GM18909 (cell line): ENCODE measurements around the gene DHRS7B.
"Not testable (repeated sequence)": the region's sequence is repeated elsewhere in the genome, so short reads cannot be mapped to it uniquely, and the experiment has no call there.

Source experiments
- ATAC-seq: cut with Tn5 transposase; IDR thresholded peaks from one replicate; pipeline ENCODE4 v1.9.1; 2021; ENCODE audit warnings: mild to moderate bottlenecking; ENCODE audit not compliant: unreplicated experiment, poor library complexity

Gene DHRS7B

DNA sequence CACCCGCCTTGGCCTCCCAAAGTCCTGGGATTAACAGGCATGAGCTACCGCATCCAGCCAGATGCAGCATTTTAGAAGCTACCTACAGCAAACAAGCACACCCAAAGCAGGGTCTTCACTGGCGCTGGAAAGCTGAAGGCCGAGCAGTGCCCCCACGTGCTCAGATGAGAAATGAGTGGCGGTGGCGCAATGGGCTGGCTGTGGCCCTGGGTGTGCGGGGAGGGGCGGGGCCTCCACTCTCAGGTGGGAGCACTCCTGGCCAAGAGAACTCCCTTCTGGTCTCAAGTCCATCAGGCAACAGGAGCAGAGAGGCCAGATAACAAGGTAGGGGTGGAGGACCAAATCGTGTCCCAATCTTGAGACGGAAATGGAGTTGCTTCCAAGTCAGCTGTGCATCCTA lies 75.1 kb downstream of the DHRS7B start:
- no peak for ATAC-seq

DNA sequence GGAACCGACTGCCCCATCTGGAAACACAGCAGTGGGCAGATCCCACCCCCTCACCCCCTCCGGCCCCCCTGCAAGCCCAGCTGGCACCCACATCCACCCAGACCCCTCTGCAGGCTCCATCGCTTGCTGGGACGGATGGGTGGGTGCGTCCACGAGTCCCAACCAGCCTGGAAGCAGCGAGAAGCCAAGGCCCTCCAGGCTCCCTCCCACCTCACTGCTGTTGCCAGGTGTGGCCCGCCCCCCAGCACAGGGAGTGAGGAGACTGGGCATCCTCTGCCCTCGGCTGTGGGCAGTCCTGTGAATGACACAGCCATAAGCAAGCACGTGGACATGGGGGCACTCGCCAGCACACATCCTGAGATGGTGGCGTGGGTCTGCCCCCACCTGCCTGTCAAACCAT lies 75.7 kb downstream of the DHRS7B start:
- no peak for ATAC-seq

DNA sequence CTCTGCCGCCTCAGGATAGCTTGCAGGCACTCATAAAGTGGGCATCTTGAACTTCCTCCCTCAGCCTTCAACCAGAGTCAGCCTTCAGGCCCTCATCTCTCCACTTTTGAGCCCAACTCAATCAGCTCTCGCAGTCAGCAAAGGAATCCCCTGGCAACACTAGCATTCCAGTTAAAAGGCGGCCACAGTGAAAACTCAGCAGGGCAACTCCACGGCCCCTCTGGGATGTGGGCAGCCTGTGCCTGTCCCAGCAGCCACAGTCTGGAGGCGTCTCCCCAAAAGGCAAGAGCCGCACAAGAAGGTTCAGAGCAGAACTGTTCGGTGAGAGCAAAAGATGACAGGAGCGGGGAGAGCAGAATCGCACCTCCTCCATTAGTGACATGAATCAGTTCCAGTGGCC lies 78.2 kb downstream of the DHRS7B start:
- no peak for ATAC-seq

DNA sequence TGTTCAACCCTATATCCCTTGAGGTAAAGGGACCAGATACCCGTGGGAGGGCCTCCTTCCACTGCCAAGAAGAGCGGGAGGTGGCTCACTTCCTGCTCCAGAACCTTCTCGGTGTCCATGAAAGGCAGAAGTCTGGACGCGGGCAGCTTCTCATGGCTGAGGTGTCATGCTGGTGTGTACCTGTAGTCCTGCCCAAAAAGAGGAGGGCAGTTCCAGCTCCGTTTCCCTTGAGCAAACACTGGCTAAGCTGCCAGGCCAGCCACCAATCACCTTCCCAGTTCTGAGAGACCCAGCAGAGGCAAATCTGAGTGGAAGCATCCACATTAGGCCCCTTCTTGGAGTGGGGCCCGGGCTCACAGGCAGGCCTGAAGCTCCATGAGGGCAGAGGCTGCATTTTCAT lies 81.6 kb downstream of the DHRS7B start:
- no peak for ATAC-seq

DNA sequence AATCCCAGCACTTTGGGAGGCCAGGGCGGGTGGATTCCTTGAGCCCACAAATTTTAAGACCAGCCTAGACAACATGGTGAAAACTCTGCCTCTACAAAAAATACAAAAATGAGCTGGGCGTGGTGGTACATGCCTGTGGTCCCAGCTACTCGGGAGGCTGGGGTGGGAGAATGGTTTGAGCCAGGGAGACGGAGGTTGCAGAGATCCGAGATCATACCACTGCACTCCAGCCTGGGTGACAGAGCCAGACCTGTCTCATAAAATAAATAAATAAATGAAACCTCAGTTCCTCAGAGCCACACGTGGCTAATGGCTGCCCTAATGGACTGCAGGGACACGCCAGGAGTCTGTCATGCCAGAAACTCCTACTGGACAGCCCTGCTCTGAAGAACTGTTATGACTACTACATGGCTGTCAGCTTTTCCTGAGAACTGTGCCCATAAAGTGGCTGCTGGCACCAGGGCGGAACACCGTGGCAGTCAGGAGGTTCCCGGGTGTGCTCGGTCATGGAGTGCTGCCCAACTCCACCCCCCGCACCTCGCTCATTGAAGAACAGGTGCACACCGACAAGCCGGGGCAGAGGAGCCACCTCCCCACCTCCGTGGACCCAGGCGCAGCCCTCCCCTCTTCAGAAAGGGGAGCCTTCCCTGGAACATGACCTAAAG lies 82.9 kb downstream of the DHRS7B start:
- ATAC-seq, result no peak

DNA sequence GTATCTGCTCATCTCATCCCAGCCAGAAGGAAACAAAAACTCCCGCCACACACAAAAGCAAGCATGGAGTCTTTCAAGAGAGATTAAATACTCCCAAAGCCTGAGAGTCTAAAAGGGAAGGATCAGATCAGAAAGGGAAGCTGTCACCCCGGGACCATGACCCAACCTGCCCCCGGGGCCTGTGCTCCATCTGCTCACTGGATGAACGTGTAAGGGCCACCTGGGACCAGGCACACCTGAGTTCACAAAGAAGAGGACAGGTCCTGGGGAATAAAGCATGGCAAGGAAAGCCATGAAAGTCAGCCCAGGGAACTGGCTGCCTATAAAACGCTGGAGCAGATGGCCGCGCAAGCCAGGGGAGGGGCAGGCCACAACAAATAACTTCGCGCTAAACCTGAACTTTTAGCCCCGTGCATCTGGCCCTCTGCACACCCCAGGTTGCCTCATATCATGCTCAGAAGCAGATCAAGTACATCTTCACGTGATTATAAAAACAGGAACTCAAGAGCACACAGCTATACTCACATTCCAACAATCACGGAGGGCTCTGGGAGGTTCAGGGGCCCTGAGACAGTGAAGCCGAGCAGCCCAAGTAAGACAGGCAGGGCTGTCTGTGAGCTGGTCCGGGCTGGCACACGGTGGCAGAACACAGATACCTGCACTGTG lies 83.8 kb downstream of the DHRS7B start:
- ATAC-seq, result no peak

DNA sequence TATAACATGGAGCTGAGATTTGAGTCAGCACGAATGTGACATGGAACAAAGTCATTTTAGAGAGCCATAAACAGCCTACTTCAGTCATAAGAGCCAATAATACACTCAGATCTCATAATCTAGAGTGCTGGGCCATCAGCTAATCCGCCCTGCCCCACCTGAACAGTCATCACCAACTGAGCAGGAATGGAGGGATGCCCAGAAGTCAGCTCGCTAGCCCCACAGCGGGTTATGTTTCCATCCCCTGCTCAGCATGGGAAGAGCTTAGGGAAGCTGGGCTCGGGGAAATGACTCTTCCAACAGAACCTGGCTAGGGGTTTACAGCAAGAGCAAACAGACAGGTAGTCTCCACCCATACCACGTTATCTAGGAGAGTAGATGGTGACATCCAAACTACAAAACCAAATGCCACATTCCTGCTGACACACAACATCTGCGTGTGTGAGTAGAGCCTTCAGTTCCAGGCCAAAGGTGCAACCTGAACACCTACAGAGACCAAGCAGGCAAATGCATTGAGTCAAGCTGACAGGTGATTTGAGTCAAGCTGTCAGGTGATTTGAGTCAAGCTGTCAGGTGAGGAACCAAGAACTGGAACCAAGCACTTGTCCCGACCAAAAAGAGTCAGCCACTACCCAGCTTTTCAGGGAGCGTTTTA lies 85.2 kb downstream of the DHRS7B start:
- no peak for ATAC-seq

DNA sequence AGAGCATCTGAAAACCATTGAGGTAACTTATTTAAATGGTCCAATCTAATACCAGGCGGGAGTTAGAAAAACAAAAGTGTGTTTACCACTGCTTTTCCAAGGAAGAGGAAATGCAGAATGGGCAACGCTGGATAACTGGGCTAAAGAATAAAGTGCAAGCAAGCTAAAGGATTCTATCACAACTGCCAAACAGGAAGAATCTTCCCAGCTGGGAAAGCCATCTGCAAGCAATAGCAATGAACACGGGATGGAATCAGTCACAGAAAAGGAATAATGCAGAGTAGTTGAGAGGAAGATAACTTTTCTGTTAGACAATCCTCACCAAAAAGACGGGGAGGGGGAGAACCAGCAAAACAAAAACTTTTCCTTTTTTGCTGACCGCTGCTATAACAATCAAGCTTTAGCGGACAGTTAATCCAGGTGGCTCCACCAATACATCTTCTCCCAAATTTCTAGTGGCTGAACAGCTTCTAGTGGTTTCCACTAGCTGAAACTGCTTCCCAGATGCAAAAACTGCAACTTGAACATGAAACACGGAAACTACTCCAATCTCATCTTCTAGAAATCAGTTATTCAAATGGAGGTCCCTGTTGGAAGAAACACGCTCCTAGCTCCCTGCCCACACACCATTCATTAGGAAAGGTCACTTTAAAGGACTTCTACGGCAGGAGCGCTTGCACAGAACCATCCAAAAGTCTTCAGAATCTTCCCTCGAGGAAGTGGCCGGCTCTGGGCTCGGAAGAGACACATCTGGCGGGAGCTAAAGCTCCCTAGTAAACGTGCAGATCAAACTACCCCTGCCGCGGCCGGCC lies 86.3 kb downstream of the DHRS7B start:
- no peak for ATAC-seq

DNA sequence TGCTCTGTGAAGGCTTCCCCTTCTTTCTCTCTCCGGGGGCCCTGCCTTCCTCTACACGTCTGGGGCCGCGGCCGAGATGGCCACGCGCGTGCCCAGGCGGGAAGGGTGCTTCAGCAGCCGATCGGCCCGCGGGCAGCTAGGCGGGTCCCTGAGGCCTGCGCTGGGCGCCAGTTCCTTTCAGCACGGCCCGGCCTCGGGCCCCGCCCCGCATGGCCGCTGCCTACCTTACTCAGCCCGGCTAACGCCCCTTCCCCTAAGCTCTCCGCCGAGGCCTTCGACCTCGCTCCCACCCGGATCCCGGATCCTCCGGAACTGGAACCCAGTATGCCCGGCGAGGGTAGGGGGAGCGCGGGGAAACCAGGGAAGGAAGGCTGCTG lies 86.9 kb downstream of the DHRS7B start:
- peak; percentile 20 for ATAC-seq

DNA sequence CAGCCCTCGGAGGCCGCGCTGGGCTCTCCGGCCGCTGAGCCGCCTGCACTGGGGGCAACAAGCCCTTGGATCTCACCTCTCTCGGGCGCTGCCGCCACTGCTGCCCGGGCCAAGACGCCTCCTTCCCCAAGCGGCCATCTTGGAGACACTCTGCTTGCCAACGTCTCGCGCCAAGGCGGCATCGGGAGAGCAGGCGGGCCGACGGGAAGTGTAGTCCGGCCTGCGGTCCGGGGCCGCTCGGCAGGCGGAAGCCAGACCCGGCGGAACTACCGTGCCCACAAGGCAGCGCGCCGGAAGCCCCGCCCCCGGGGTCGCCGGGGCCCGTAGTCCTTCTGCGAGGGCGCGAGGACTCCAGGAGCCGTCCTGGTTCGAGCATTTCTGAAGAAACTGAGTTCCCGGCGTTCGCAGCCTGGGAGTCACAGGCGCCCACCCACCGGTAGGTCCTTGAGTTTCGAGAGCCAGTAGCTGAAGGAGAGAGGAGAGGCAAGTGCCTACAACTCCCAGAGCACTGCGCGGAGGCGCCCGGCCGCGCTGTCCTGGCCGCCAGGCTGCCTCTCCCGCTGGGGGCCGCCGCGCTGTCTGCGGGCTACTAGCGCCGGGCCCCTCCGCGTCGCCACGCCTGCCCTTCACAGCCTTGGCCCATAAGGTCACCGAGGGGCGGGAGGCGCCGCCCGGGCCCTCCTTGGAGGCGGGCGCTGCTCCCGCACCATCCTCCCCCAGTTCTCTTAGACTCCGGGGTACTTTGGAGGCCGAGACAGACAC lies 87.4 kb downstream of the DHRS7B start, which contains the start of gene TMEM11:
TMEM11 (minus strand) TSS at position 147 of the 762 bp plus-strand sequence; CDS start at position 138, 9 bp downstream.
- peak; percentile 91 for ATAC-seq

DNA sequence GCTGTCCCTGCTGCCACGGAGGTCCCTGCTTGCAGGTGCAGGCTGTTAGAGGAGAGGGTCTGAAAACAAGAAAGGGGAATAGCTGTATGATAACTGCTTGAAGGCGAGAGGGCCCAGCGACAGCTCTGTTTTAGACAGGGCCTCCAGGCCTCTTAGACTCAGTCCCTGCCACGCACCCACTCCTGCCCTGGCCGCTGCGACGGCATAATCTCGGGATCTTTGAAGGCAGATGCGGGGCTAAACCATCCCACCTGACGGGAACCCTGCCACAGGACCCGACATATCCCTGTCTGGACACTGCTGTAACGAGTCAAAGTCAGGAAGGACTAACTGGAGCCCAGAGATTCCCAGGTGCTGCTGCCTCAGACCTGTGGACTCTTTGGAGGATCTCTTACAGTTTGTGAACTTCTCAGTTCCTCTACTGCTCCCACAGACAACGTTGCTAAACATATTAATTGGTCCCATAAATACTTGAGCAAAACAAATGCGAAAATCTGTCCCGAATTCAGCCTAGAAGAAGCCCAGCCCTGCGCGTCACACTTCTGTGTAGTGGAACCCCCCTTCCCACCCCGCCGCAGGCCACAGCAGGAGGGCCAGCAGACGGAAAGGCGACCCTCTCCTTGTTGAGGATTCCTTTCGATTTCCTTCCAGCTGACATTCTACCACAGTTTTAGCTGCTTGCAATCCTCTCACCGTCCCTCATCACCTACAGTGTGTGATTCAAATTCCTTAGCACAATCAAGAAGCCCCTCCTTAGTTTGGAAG lies 88.2 kb downstream of the DHRS7B start:
- peak; percentile 13 for ATAC-seq

DNA sequence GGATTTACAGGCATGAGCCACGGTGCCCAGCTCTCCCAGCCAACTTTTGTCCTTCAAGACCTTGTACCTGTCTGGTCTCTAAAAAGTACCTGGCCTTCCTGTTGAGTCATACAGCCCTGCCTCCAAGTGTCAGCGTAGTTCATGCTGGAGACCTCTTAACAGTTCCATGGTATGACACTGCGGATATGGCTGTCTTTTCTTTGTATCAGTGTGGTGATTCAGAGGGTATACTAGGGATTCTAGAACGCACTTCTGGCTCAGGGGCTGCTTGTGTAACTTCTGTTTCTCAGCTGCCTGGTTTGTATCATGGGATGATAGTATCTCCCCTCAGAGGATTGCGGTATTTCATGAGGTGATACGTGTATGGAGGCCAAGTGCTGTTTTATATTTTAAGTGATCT lies 89.2 kb downstream of the DHRS7B start:
- no peak for ATAC-seq

DNA sequence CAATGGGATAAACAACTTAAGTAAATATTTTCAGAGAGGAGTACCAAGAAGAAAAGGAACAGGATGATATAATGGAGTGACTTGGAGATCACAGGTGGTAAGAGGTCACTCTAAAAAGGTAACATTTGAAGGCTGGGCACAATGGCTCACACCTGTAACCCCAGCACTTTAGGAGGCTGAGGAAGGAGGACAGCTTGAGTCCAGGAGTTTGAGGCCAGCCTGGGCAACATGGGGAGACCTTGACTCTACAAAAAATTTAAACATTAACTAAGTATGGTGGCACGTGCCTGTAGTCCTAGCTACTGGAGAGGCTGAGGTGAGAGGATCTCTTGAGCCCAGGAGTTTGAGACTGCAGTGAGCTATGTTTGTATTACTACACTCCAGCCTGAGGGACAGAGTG lies 90.6 kb downstream of the DHRS7B start:
- ATAC-seq, result no peak

DNA sequence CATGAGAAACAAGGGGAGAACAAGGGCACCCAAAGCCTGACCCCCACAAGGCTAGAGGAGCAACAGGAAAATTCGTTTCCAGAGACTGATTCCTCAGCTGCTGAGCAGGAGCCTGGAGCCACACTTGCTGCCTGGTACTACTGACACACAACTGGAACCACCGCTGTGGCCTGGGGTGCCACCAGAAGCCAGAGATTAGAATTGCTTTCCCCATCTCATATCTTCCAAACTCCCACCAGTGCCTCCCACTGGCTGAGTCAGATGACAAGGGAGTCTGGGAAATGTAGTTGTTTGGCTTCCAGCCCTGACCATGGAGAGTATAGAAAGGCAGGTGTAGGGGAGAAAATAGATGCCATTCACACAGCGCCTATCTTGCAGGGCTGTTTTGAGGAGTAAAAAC lies 91.3 kb downstream of the DHRS7B start:
- ATAC-seq, result no peak

DNA sequence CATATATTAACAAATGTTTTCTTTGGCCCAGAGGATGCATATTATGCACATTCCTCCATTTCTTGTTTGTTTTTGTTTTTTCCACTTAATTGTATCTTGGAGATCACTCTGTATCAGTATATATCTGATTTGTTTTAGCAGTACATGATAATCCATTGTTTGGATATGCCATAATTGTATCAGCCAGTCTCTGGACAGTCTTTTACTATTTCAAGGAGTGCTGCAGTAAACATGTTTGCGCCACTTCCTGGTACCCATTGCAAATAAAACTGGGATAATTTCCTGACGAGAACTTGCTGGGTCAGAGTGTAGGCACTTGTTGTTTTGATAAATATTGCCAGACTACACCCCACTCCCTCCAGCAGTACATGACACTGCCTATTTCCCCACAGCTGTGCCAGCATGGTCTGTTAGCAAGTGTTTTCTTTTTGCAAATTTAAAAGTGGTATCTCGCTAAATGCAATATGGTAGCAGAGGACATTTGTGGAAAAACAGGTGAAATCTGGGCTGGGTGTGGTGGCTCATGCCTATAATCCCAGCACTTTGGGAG lies 92.1 kb downstream of the DHRS7B start:
- ATAC-seq, result no peak

DNA sequence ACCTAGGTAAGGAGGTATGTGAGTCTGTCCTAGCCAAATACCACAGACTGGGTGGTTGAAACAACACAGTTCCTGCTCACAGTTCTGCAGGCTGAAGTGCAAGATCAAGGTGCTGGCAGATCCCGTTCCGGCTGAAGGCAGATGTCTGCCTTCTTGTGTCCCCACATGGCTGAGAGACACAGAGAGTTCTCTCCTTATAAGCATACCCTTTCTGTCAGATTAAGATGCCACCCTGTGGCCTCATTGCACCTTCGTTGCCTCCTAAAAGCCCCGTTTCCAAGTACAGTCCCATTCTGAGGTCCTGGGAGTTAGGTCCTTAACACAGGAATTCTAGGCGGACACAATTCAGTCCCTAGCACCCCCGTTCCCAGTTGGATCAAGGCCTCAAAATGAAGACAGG lies 96.3 kb downstream of the DHRS7B start:
- no peak for ATAC-seq

DNA sequence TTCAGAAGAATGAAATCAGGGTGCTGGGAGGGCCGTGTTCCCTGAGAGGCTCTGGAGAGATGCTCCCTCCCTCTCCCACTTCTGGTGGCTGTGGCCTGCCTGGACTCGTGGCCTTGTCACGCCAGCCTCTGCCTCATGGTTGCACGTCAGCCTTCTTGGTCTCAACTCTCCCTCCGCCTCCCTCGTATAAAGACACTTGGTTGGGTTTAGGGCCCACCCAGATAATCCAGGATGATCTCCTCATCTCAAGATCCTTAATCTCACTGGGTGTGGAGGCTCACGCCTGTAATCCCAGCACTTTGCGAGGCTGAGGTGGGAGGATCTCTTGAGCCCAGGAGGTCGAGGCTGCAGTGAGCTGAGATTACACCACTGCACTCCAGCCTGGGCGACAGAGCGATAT lies 100.5 kb downstream of the DHRS7B start:
- ATAC-seq, result not testable (repeated sequence)

DNA sequence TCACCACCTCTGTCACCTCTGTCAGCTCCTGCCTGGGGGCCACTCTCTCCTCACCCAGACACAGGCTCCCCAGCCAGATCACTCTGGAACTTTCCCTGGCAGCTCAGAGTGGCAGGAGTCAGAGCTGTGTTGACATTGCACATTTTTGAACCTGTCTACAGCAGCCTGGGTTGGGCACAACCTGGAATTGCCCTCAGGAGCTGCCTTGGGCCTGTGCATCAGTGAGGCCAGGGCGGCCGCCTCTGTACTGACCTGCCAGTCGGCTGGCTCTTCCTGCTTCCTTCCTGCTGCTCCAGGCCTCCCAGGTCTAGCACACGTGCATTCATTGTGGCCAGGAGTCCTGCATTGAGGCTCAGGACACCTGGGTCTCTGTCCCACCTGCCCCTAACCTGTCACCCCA lies 101.3 kb downstream of the DHRS7B start:
- ATAC-seq, result no peak

DNA sequence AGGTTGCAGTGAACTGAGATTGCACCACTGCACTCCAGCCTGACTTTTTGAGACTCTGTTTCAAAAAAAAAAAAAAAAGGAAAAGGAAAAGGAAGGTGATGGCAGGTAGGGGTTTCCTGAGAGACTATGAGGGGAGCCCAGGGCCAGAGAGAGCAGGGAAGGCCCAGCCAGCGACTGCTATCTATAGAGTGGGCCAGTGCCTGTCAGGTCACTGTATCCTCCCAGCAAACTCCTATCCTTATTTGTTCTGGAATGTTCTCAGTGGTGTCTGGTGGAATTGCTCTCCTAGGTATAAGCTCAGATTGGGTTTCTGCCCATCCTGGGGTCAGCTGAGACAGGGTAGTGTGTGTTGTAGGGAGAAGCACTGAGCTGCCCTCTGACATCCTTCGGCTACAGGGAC lies 102.1 kb downstream of the DHRS7B start:
- ATAC-seq, result no peak
